Endometrium (tissue), 2 donors: ENCODE results near the gene IP6K3.

Source experiments
- FAIRE-seq: peaks from 2 replicates; lab custom pipeline; 2012; peaks lifted over from hg19 to GRCh38; lab: Jason Lieb, UNC
- donor health status: control.
- donor health status: control.

IP6K3 gene

DNA sequence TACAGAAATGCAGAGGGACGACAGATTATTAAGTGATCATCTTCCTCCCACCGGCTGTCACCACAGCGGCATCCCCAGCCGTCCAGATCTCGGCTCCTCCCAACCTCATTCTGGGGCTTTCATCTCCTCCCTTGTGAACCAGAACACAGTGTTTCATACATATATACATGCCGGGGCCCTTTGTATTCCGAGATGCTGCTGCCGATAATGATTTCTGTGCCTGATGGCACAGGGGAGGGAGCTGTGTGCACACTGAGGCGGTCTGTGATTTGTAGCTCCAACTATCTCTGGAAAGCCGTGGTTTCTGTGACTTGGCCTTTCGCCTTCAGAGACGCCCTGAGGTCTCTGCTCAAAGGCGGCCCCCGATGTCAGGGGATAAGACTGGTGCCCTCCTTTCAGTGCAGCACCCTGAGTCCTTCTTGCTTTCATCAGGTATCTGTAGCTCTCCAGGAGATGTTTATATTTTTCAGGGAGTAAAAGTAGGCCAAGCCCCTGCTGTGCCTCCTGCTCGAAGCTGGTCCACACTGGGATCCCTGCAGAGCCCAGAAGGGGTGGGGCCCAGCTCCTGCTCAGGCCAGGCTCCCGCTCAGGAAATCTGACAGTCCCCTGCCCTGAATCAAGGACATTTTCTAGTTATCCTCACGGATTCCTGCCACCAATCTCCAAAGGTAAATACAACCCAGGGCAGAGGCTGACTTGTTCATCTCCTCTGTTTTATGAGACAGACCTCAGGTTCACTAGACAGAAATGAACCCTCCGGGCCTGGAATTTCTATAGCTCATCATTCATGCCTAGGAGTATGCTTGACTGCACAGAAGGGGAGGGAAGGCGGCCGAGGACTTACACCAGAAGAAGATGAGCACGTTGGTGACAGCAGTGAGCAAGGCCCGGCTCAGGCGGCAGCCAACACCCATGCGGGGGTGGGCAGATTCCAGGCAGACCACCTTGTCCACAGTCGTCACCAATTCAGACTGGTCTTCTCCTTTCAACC is 31.0 kb upstream of the IP6K3 start:
- FAIRE-seq = no peak

GRCh38 chr6:33776764-33777163 is 30.1 kb upstream of the IP6K3 start:
- FAIRE-seq = no peak

- no peak for FAIRE-seq
Observed at GRCh38 chr6:33776186-33776585, 29.5 kb upstream of the IP6K3 start.

DNA sequence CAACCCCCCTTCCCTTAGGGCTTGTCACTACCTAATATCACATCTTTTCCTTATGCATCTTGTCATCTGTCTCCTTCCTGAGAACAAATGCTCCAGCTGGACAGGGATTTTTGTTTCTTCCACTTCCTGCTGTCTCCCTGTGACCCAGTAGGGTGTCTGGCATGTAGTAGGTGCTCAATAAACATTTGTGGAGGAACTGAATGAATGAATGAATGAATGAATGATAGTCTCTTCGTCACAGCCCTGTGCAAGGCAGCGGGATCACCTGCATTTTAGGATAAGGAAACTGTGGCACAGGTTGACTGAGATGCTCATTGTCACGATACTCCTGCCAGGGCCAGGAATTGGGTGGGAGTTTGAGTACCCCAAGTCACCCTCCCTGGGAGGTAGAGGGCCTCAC is 28.1 kb upstream of the IP6K3 start:
- no peak for FAIRE-seq

DNA sequence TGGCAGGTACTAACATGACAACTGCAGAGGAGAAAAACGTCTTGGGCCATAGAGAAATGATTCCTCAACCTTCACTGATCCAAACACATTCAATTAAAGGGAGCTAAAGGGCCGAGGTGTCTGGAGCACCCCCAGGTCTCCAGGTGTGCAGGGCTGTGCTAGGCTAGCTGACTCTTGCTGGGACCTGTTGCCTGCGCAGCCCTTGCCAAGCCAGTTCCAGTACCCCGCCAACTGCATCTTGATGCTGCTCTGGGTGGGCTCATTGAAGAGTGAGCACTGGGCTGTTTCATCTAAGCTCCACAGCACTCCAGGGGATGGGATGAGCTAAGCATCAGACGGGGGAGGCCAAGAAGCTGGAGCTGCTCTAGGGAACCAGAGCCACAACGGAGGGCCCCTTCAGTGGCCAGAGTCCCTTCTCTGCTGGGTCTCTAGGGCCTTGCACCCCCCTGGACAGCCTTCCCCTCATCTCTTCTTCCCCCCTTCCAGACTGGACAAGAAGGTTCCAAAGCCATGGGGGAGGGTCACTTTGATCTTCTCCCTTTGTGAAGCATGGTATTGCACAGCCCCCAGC is 26.3 kb upstream of the IP6K3 start:
- no peak for FAIRE-seq

GRCh38 chr6:33772082-33772830 is 25.6 kb upstream of the IP6K3 start:
- no peak for FAIRE-seq

DNA sequence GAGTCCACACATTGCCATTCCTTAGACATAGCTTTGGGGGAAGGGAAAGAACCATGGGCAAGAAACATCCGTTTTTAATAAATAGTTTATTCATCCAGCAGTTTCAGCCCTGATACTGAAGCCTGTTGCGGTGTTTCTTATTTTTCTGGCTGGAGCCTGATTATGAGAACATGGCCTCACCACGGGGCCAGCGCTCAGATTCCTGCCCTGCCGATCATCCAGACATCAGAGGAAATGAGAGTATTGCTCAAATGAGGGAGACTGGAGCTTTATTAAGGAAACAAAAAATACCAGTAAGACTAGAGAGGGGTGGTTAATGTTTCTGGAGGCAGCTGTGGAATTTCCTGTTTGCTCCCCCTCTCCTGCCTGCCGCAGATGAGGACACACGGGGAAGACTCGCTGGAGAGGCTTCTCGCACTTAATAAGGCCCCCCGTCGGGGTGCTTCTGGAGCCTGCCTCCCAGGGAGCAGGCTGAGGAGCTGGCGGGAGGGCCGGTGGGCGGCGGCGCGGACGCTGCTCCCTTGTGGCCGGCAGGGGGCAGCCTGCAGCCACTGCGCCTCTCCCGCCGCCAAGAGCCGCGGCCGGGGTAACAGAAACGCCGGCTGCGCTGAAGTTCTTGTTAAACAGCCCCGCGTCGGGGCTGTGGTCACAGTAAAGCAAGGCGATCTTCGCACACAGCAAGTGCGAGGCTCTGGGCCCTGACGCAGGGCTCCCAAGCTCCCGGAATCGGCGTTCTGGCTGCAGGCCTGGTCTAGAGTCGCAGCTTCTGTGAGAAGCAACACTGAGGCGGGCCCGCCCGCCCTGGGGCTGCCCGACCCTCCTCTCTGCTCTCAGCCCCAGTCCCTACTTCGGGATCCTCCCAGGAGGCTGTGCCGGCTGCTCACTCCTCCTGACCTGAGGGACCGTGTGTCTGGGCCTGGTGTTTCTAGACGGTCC is 24.7 kb upstream of the IP6K3 start:
- no peak for FAIRE-seq

GRCh38 chr6:33770833-33771145 is 24.1 kb upstream of the IP6K3 start:
- FAIRE-seq = no peak

DNA sequence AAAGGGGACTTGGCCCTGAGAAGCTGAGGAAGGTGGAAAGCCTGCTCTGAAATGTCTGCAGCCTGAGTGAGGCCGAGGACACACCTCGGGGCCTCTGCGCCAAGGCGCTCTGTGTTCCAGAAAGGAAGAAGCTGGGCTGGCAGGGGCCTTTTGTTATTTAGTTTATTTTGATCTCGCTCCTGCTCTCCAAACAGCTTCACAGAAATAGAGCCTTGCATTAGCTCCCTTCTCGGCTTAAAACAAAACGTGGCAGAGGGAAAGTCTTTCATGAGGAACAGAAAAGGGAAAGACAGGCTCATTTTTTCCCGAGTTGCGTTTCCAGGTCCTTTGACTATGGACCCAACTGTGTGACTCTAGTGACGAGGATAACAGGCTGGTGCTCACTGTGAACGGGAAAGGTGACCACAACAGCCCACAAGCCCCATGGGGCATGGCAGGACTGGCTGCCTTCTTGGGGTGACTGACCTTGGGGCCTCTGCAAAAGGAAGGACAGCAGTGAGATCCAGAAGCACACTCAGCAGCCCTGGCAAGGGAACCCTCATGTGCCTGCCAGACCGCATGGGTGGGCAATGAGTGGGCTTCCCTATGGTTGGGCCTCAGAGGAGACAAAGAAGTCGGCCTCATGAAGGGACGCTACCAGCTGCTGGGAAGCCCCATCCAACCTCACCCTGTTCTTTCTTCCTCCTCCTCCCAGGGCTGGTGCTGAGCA is 23.6 kb upstream of the IP6K3 start:
- FAIRE-seq = no peak

DNA sequence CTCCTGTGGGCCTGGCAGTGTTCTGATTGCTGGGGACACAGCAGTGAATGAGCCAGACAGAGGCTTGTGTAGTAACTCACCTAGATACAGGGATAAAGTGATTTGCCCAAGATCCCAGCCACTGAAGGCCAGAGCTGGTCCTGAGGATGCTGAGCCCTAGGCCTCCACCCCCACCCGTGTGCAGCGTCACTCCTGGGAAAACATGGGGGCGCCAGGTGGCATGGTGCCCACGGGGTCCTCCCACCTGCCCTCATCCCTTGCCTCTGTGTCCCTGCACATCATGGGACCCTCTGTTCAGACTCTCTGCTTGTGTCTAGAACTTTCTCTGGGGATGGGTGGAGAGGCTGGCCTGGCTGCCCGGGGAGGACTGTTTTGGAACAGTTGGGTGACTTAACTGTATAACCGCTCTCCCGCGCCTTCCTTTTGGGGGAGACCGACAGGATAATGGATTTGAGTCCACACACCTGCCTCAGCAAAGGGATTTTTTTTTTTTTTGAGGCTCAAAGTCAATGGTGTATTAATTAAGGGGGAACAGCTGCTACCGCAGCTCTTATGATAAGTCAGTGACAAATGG is 22.6 kb upstream of the IP6K3 start:
- no peak for FAIRE-seq

GRCh38 chr6:33768644-33769120 is 22.0 kb upstream of the IP6K3 start:
- FAIRE-seq = no peak

GRCh38 chr6:33766921-33767907 is 20.5 kb upstream of the IP6K3 start:
- no peak for FAIRE-seq

DNA sequence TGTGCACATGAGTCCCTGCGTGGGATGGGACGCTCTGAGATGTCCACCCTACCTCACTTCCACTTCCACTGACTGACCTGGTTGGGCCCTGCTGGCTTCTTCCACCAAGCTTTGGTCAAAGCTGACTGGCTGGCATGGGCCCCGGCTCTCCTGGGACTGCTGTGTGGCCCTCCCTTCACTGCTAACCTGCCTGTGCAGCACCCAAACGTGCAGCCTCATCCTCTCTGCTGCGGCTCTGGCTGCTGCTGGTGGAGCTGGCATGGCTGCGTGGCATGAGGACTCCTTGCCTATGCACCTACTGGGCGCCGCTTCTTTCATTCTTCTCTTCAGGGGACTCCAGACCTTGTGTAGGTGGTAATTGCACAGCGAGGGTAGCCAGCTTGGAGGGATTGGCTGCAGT is 18.7 kb upstream of the IP6K3 start:
- no peak for FAIRE-seq

DNA sequence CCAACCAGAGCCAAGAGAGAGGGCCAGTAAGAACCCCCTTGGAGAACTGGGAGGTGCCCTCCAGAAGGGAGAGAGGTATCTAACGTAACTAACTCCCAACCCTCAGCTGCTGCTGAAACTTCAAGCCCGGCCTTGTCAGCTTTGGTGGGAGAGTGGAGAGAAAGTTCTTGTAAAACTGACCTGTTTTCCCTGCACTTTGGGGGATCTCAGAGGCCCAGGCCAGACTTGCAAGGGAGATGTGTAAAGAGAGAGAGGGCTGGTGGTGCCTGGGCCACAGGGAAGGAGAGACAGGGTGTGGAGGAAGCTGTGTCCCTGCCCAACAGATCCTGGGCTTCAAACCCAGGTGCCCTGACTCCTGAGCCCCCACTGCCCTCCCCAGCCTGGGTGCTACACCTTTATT is 17.3 kb upstream of the IP6K3 start:
- no peak for FAIRE-seq

- FAIRE-seq = no peak
Observed at GRCh38 chr6:33763483-33763882, 16.8 kb upstream of the IP6K3 start.

GRCh38 chr6:33762713-33763112 is 16.0 kb upstream of the IP6K3 start:
- FAIRE-seq = no peak

GRCh38 chr6:33761922-33762629 is 15.4 kb upstream of the IP6K3 start:
- no peak for FAIRE-seq

- FAIRE-seq = no peak
Observed at GRCh38 chr6:33761581-33761921, 14.8 kb upstream of the IP6K3 start.
